ENCODE measurements around the gene PMM1.

The PMM1 gene

DNA sequence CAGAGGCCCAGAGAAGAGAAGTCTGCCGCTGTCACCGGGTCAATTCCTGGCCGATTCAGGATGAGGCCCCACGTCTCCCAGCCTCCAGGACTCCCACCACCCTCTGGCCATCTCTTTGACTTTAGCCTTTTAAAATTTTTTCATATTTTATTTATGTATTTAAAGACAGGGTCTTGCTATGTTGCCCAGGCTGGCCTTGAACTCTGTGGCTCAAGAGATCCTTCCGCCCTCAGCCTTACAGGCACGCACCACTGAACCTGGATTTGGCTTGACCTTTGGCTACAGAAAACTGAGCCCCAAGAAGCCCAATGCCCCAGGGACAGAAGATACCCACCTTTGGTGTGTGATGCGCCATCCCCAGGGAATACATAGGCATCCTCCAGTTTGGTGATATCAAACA, 49.3 kb downstream of the PMM1 start:
- no peak for DNase-seq
- Histone ChIP-seq H3K27me3 (replicated peaks) (no peaks in the 10 kb centered on the region), H3K27ac (no peak overlapping the region), H3K36me3 (replicated peaks) (peaks cover 7% of the 10 kb centered on the region), H3K4me3 (ENCODE audit: low read depth, low read length) (no peak overlapping the region)
- in situ Hi-C loops (cut with HindIII; ENCODE audit: low pct_ligation_motif_present, low sequenced_read_pairs) = no loop called here
- TF ChIP-seq, protein P1, sequence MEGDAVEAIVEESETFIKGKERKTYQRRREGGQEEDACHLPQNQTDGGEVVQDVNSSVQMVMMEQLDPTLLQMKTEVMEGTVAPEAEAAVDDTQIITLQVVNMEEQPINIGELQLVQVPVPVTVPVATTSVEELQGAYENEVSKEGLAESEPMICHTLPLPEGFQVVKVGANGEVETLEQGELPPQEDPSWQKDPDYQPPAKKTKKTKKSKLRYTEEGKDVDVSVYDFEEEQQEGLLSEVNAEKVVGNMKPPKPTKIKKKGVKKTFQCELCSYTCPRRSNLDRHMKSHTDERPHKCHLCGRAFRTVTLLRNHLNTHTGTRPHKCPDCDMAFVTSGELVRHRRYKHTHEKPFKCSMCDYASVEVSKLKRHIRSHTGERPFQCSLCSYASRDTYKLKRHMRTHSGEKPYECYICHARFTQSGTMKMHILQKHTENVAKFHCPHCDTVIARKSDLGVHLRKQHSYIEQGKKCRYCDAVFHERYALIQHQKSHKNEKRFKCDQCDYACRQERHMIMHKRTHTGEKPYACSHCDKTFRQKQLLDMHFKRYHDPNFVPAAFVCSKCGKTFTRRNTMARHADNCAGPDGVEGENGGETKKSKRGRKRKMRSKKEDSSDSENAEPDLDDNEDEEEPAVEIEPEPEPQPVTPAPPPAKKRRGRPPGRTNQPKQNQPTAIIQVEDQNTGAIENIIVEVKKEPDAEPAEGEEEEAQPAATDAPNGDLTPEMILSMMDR (IDR thresholded peaks at IDR 0.05; ENCODE audit: low read depth, low read length, missing control alignments) = no peak

- no peak overlapping the region for H3K4me3 ChIP-seq (ENCODE audit: low read depth, low read length)
- H3K27me3 ChIP-seq (replicated peaks) = no peaks in the 10 kb centered on the region
- peaks cover 7% of the 10 kb centered on the region for H3K36me3 ChIP-seq (replicated peaks)
- DNase-seq = no peak
- H3K27ac ChIP-seq = no peak overlapping the region
- TF ChIP-seq, protein P1 (IDR thresholded peaks at IDR 0.05; ENCODE audit: low read depth, low read length, missing control alignments) = no peak
- in situ Hi-C loops (cut with HindIII; ENCODE audit: low pct_ligation_motif_present, low sequenced_read_pairs) = no loop called here
These were observed 49.7 kb downstream of the PMM1 start for GRCh38 chr22:41540006-41540315.

DNA sequence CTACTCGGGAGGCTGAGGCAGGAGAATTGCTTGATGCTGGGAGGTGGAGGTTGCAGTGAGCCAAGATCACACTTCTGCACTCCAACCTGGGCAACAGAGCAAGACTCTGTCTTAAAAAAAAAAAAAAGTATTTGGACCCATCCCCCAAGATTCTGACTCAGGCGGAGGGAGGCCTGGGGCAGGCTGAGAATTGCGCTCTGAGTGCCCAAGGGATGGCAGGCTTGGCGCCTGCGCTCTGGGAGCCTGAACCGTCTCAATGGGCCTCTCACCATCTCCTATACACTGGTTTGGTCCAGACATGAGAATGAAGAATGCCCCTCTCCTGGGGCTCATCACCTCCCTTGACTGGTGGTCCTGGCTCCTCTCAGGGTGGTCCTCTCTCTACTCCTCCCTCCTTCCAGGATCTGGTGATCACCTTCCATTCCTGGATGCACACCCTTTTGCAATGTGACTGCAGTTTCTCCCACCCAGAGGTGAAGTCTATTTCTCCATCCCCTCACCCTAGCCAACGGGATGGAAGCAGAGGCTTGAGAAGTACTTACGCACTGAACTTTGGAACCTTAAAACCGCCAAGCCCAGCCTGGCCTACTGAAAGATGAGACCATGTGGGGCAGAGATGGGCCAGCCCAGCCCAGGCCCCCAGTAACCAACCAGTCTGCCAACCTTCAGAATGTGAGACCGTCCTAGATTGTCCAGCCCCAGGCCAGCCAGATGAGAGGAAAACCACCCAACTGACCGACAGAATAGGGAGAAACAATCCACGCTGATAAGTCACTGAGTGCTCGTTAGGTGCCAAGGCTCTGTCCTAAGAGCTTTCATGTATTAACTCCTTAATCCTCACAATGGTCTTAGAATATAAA, 50.3 kb downstream of the PMM1 start:
- no peak overlapping the region for H3K27ac ChIP-seq
- no peak for DNase-seq
- H3K4me3 ChIP-seq (ENCODE audit: low read depth, low read length) = no peak overlapping the region
- in situ Hi-C loops (cut with HindIII; ENCODE audit: low pct_ligation_motif_present, low sequenced_read_pairs) = no loop called here
- no peaks in the 10 kb centered on the region for H3K27me3 ChIP-seq (replicated peaks)
- TF ChIP-seq, protein P1 (IDR thresholded peaks at IDR 0.05; ENCODE audit: low read depth, low read length, missing control alignments) = no peak
- peaks cover 7% of the 10 kb centered on the region for H3K36me3 ChIP-seq (replicated peaks)

DNA sequence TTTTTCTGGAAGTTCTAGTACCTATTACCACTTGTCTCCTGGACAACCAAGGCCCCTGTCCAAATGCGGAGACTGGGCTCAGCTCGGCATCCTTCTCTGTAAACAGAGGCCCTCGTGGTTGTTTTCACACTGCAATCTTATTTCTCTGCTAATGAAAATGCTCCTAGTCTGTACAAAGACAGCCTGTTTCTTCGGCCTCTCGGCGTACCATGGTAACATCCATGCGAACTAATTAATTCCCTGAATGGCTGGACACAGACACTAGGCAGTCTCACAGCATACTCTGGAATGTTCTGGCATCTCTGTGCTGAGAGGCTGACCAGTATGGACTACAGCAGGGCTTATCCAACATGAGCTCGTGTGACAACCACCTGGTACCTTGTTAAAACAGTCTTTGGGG, 51.1 kb downstream of the PMM1 start:
- in situ Hi-C loops (cut with HindIII; ENCODE audit: low pct_ligation_motif_present, low sequenced_read_pairs) = no loop called here
- DNase-seq = no peak
- TF ChIP-seq, protein P1 (IDR thresholded peaks at IDR 0.05; ENCODE audit: low read depth, low read length, missing control alignments) = no peak
- Histone ChIP-seq H3K36me3 (replicated peaks) (peaks cover 9% of the 10 kb centered on the region), H3K4me3 (ENCODE audit: low read depth, low read length) (no peak overlapping the region), H3K27ac (no peak overlapping the region), H3K27me3 (replicated peaks) (no peaks in the 10 kb centered on the region)

DNA sequence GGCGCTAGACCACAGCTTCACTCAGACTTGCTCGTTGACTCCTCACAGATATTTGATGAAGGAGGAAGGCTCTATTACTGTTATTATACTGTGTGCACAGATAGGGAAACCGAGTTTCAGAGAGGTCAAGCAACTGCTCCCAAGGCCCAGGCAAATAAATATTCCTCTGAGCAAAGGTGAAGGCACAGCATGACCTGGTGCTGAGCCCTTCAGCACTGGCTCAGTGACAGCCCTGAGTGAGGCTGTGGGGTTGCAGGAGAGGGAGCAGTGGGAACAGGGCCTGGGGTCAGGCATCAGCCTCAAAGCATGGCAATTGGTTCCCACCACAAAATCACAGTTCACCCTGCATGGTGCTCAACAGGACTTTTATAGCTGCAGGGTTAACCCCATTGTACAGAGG, 52.4 kb downstream of the PMM1 start:
- Histone ChIP-seq H3K4me3 (ENCODE audit: low read depth, low read length) (no peak overlapping the region), H3K27ac (no peak overlapping the region), H3K36me3 (replicated peaks) (peaks cover 20% of the 10 kb centered on the region), H3K27me3 (replicated peaks) (no peaks in the 10 kb centered on the region)
- TF ChIP-seq, protein P1 (IDR thresholded peaks at IDR 0.05; ENCODE audit: low read depth, low read length, missing control alignments) = no peak
- in situ Hi-C loops (cut with HindIII; ENCODE audit: low pct_ligation_motif_present, low sequenced_read_pairs) = no loop called here
- DNase-seq = no peak

DNA sequence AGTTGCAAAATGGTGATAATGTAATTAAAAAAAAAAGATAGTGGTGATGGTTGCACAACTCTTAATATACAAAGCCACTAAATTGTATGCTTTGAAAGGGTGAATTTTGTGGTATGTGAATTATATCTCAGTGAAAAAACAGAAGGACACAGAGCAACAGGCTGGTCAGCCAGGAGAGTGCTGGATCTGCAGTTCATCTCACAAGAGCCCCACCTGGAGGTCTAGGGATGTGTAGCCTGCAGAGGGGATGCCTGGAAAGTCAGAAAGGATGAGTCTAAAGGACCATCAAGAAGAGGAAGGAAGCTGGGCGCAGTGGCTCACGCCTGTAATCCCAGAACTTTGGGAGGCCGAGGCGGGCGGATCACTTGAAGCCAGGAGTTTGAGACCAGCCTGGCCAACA, 54.4 kb downstream of the PMM1 start:
- peaks cover 40% of the 10 kb centered on the region for H3K36me3 ChIP-seq (replicated peaks)
- no peaks in the 10 kb centered on the region for H3K27me3 ChIP-seq (replicated peaks)
- no peak for DNase-seq
- in situ Hi-C loops (cut with HindIII; ENCODE audit: low pct_ligation_motif_present, low sequenced_read_pairs) = no loop called here
- TF ChIP-seq, protein P1 (IDR thresholded peaks at IDR 0.05; ENCODE audit: low read depth, low read length, missing control alignments) = peak; percentile 60
- H3K27ac ChIP-seq = no peak overlapping the region
- H3K4me3 ChIP-seq (ENCODE audit: low read depth, low read length) = no peak overlapping the region

Measured in brain microvascular endothelial cell (primary cell).